NT2/D1 (cell line): ENCODE data around the gene XRN2.
"Not testable (repeated sequence)": the region's sequence is repeated elsewhere in the genome, so short reads cannot be mapped to it uniquely, and the experiment has no call there.

Experiments used
- SUZ12 ChIP-seq: IDR thresholded peaks from 2 replicates; pipeline ENCODE4 v1.6.1; 2011; ENCODE audit not compliant: insufficient read length, insufficient read depth; ENCODE audit errors: extremely low read depth
- YY1 ChIP-seq: IDR thresholded peaks from 2 replicates; pipeline ENCODE4 v1.6.1; 2011; ENCODE audit not compliant: insufficient read length, insufficient read depth
- ZNF274 ChIP-seq: IDR thresholded peaks from 2 replicates; pipeline ENCODE4 v1.6.1; 2011; ENCODE audit warnings: mild to moderate bottlenecking, low read depth, low read length

GRCh38 chr20:21423712-21424111 is 120.6 kb downstream of the XRN2 start:
- TF ChIP-seq YY1, SUZ12, ZNF274: not testable (repeated sequence)
